Liver (tissue), 9 donors: ENCODE results near the gene POFUT2. TPM values are rescaled to one million over a fixed set of nuclear protein-coding genes. Genes with fewer than 3 reads are reported as not detected.

ENCODE experiments used
- DNase-seq: peaks from one replicate; pipeline ENCODE4 v3.0.0-alpha.2; 2017; ENCODE audit warnings: low spot score
- H3K27ac ChIP-seq, 2 donors: one replicate each; pipeline ENCODE4 v1.7.0; 2013; ENCODE audit warnings: inconsistent platforms in 2 of 2, low read length in 2 of 2, control low read depth in 1 of 2, low read depth in 1 of 2, mild to moderate bottlenecking in 1 of 2
- H3K27me3 ChIP-seq, 4 donors: one replicate each; pipeline versions ENCODE4 v1.6.1 to v1.7.0; 2013; ENCODE audit warnings: low read length in 3 of 4, inconsistent platforms in 1 of 4, mild to moderate bottlenecking in 1 of 4, moderate library complexity in 1 of 4; ENCODE audit not compliant: control insufficient read depth in 4 of 4, insufficient read depth in 4 of 4
- H3K36me3 ChIP-seq, 4 donors: one replicate each; pipeline versions ENCODE4 v1.6.1 to v1.7.0; 2013; ENCODE audit warnings: low read length in 3 of 4, mild to moderate bottlenecking in 3 of 4, low read depth in 1 of 4, moderate library complexity in 1 of 4; ENCODE audit not compliant: control insufficient read depth in 4 of 4, insufficient read depth in 3 of 4
- H3K4me1 ChIP-seq, 4 donors: one replicate each; pipeline versions ENCODE4 v1.6.1 to v1.7.0; 2013; ENCODE audit warnings: low read length in 3 of 4, mild to moderate bottlenecking in 3 of 4, moderate library complexity in 1 of 4; ENCODE audit not compliant: control insufficient read depth in 4 of 4, insufficient read depth in 4 of 4
- H3K4me3 ChIP-seq, 3 donors: one replicate each; pipeline versions ENCODE4 v1.6.1 to v1.7.0; 2013; ENCODE audit warnings: low read length in 3 of 3, control low read depth in 1 of 3, low read depth in 1 of 3, mild to moderate bottlenecking in 1 of 3
- H3K9ac ChIP-seq, 2 donors: one replicate each; pipeline ENCODE4 v1.7.0; 2013; ENCODE audit warnings: low read length in 2 of 2, mild to moderate bottlenecking in 2 of 2, moderate library complexity in 2 of 2, control low read depth in 1 of 2, low read depth in 1 of 2
- H3K9me3 ChIP-seq, 4 donors: one replicate each; pipeline versions ENCODE4 v1.6.1 to v1.7.0; 2013; ENCODE audit warnings: low read length in 3 of 4; ENCODE audit not compliant: control insufficient read depth in 4 of 4
- EGR1 ChIP-seq, 2 donors: IDR thresholded peaks; 2 replicates each; pipeline ENCODE4 v1.6.1; 2016 to 2018; ENCODE audit warnings: antibody characterized with exemption in 2 of 2, low read depth in 2 of 2
- FOXA2 ChIP-seq: IDR thresholded peaks from 2 replicates; pipeline ENCODE4 v1.6.1; 2016; ENCODE audit warnings: antibody characterized with exemption
- GABPA ChIP-seq, 2 donors: IDR thresholded peaks in 1 of 2; conservative IDR thresholded peaks in 1 of 2; 2 replicates each; pipeline ENCODE4 v1.6.1; 2016; ENCODE audit warnings: antibody characterized with exemption in 2 of 2, mild to moderate bottlenecking in 1 of 2, moderate library complexity in 1 of 2
- JUND ChIP-seq, 2 donors: IDR thresholded peaks; 2 replicates each; pipeline ENCODE4 v1.6.1; 2016; ENCODE audit warnings: antibody characterized with exemption in 2 of 2
- NR2F2 ChIP-seq: IDR thresholded peaks from 2 replicates; pipeline ENCODE4 v1.6.1; 2016; ENCODE audit warnings: antibody characterized with exemption
- RAD21 ChIP-seq, 2 donors: IDR thresholded peaks; 2 replicates each; pipeline ENCODE4 v1.6.1; 2016; ENCODE audit warnings: antibody characterized with exemption in 2 of 2, mild to moderate bottlenecking in 2 of 2
- RXRA ChIP-seq, 2 donors: IDR thresholded peaks; 2 replicates each; pipeline ENCODE4 v1.6.1; 2017 to 2018; ENCODE audit warnings: antibody characterized with exemption in 2 of 2, mild to moderate bottlenecking in 1 of 2
- SP1 ChIP-seq: IDR thresholded peaks from 2 replicates; pipeline ENCODE4 v1.6.1; 2018; ENCODE audit warnings: antibody characterized with exemption, mild to moderate bottlenecking
- TAF1 ChIP-seq: conservative IDR thresholded peaks from 2 replicates; pipeline ENCODE4 v1.6.1; 2016; ENCODE audit warnings: antibody characterized with exemption, mild to moderate bottlenecking
- YY1 ChIP-seq: IDR thresholded peaks from 2 replicates; pipeline ENCODE4 v1.6.1; 2016; ENCODE audit warnings: antibody characterized with exemption, mild to moderate bottlenecking
- WGBS: extraction: QIAGEN DNeasy Blood & Tissue Kit; methylation state at CpG from one replicate; pipeline ENCODE4 v1.1.7; 2013; 5-methylcytosine and 5-hydroxymethylcytosine counted together
- polyA plus RNA-seq, 2 donors: library from polyadenylated mRNA; stranded (reverse) in 1 of 2; unstranded in 1 of 2; fragments of 200-250 nt in 1 of 2; fragments of >200 nt in 1 of 2; fragmentation: Nextera tagmentation in 1 of 2; extraction: Ambion mirVana in 1 of 2; gene quantifications; one replicate each; pipeline versions ENCODE4 v1.2.1 to v1.2.3, GENCODE V29; 2013 to 2015
- total RNA-seq, 2 donors: library from RNA; depleted of rRNA; stranded (reverse); fragments of >200 nt; gene quantifications; one replicate each; pipeline ENCODE4 v1.2.3, GENCODE V29; 2014
- TF ChIP-seq, protein P1 (sequence below): fragments of 150-350 bp; IDR thresholded peaks from 2 replicates; pipeline ENCODE4 v1.5.1; 2017; ENCODE audit warnings: improper control_type of control experiment, low read depth, low read length; ENCODE audit not compliant: missing input control
- TF ChIP-seq, protein P2 (sequence below): IDR thresholded peaks from 2 replicates; pipeline ENCODE4 v1.6.1; 2016; ENCODE audit warnings: antibody characterized with exemption
- TF ChIP-seq, protein P3 (sequence below): IDR thresholded peaks from 2 replicates; pipeline ENCODE4 v1.6.1; 2016; ENCODE audit warnings: antibody characterized with exemption, mild to moderate bottlenecking
- TF ChIP-seq, protein P4 (sequence below): IDR thresholded peaks from 2 replicates; pipeline ENCODE4 v1.6.1; 2016; ENCODE audit warnings: antibody characterized with exemption
- donor health status: healthy.
- donor health status: healthy.
- donor health status: healthy.
- donor health status: healthy.
- donor health status: healthy.

Gene POFUT2
- total and polyA plus RNA-seq, 4 donors, result 3.3 to 15.6 (median 7.9) TPM

DNA sequence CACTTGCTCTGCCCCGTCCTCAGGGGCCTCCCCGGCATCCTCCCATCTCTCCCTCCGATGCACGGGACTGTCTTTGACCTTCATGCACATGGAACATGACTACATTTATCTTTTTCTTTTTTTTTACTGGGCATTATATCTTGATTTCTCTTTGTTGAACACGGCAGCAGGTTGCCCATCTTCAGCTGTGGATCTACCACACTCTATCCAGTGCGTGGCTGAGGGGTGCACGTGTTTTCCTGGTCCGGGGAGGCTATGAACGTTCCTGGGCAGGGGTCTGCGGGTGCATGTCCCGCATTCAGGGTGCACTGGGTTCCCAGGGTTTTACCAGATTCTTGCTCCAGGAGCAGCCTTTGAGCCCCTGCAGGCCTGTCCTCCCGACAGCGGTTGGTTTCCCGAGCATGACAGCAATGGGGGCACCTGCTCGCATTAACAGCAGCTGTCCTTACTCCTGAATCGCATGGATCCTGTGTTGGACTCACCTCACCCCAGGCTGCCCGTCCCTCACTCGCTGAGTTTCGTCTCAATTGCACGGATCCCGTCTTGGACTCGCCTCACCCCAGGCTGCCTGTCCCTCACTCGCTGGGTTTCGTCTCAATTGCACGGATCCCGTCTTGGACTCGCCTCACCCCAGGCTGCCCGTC, 7.4 kb downstream of the POFUT2 start:
- TF ChIP-seq NR2F2 (no peak), FOXA2 (no peak), GABPA (IDR thresholded peaks at IDR 0.05 in 1 of 2, conservative IDR thresholded peaks at IDR 0.05 in 1 of 2) (no peak), EGR1 (IDR thresholded peaks at IDR 0.05; ENCODE audit: low read depth in 2 of 2) (no peak), SP1 (no peak), RAD21 (IDR thresholded peaks at IDR 0.05) (no peak), RXRA (IDR thresholded peaks at IDR 0.05) (no peak)
- TF ChIP-seq, protein P1, sequence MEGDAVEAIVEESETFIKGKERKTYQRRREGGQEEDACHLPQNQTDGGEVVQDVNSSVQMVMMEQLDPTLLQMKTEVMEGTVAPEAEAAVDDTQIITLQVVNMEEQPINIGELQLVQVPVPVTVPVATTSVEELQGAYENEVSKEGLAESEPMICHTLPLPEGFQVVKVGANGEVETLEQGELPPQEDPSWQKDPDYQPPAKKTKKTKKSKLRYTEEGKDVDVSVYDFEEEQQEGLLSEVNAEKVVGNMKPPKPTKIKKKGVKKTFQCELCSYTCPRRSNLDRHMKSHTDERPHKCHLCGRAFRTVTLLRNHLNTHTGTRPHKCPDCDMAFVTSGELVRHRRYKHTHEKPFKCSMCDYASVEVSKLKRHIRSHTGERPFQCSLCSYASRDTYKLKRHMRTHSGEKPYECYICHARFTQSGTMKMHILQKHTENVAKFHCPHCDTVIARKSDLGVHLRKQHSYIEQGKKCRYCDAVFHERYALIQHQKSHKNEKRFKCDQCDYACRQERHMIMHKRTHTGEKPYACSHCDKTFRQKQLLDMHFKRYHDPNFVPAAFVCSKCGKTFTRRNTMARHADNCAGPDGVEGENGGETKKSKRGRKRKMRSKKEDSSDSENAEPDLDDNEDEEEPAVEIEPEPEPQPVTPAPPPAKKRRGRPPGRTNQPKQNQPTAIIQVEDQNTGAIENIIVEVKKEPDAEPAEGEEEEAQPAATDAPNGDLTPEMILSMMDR, result no peak
- TF ChIP-seq, protein P2, sequence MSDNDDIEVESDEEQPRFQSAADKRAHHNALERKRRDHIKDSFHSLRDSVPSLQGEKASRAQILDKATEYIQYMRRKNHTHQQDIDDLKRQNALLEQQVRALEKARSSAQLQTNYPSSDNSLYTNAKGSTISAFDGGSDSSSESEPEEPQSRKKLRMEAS, result no peak
- TF ChIP-seq, protein P3, sequence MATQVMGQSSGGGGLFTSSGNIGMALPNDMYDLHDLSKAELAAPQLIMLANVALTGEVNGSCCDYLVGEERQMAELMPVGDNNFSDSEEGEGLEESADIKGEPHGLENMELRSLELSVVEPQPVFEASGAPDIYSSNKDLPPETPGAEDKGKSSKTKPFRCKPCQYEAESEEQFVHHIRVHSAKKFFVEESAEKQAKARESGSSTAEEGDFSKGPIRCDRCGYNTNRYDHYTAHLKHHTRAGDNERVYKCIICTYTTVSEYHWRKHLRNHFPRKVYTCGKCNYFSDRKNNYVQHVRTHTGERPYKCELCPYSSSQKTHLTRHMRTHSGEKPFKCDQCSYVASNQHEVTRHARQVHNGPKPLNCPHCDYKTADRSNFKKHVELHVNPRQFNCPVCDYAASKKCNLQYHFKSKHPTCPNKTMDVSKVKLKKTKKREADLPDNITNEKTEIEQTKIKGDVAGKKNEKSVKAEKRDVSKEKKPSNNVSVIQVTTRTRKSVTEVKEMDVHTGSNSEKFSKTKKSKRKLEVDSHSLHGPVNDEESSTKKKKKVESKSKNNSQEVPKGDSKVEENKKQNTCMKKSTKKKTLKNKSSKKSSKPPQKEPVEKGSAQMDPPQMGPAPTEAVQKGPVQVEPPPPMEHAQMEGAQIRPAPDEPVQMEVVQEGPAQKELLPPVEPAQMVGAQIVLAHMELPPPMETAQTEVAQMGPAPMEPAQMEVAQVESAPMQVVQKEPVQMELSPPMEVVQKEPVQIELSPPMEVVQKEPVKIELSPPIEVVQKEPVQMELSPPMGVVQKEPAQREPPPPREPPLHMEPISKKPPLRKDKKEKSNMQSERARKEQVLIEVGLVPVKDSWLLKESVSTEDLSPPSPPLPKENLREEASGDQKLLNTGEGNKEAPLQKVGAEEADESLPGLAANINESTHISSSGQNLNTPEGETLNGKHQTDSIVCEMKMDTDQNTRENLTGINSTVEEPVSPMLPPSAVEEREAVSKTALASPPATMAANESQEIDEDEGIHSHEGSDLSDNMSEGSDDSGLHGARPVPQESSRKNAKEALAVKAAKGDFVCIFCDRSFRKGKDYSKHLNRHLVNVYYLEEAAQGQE, result no peak
- TF ChIP-seq, protein P4, sequence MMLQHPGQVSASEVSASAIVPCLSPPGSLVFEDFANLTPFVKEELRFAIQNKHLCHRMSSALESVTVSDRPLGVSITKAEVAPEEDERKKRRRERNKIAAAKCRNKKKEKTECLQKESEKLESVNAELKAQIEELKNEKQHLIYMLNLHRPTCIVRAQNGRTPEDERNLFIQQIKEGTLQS, result no peak
- DNase-seq, result no peak
- 97% methylated on average over 28 of the region's 28 CpGs for WGBS
- Histone ChIP-seq H3K9me3 (no peaks in the 10 kb centered on the region), H3K27ac (no peak overlapping the region), H3K9ac (no peak overlapping the region), H3K36me3 (peaks cover 23 to 82% (median 47%) of the 10 kb centered on the region in 4 donors), H3K4me1 (no peaks in the 10 kb centered on the region), H3K4me3 (no peak overlapping the region), H3K27me3 (no peaks in the 10 kb centered on the region)

DNA sequence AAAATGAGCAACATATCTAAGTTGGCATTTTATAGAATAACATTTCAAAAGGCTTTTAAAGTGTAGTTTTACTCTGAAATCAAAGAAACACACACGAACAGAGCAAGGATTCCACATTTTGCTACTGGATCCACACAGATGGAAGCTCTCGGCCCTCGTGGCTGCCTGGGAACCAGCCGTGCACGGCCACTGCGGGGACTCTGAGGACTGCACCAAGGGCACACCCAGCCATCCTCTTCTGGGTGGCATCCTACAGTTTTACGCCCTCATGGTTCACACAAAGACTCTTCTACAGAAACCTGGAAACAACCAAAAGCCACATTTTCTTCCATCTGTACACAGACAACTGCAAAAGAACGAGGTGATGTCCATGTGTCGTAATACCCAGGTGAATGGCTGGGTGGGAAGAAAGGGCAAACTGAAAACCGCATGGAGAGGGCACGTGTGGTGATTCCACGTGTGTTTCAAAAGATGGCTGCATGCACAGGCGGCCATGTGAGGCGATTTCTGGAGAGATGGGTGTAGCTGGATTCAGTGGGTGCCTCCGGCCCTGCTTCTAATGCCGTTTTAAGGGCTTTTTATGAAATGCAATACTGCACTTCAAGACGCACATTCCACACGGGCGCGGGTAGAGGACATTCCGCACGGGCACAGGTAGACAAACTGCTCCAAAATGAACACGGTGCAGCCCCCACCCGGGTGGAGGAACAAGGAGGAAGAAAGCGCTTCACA, 8.1 kb downstream of the POFUT2 start:
- Histone ChIP-seq H3K27me3 (no peaks in the 10 kb centered on the region), H3K9ac (no peak overlapping the region), H3K9me3 (no peaks in the 10 kb centered on the region), H3K4me3 (no peak overlapping the region), H3K36me3 (peaks cover 23 to 81% (median 46%) of the 10 kb centered on the region in 4 donors), H3K4me1 (no peaks in the 10 kb centered on the region), H3K27ac (no peak overlapping the region)
- 93% methylated on average over 25 of the region's 25 CpGs for WGBS
- DNase-seq, result no peak
- TF ChIP-seq YY1 (peak; percentile 19), SP1 (no peak), TAF1 (no peak), JUND (IDR thresholded peaks at IDR 0.05) (no peak), FOXA2 (no peak)
- TF ChIP-seq, protein P1, result no peak
